HG03064 (cell line): ENCODE data around the gene RBMS3.
A peak's percentile ranks its signal among the peaks of the same experiment; 100 is the strongest.
"Not testable (repeated sequence)": the region's sequence is repeated elsewhere in the genome, so short reads cannot be mapped to it uniquely, and the experiment has no call there.

Source experiments
- ATAC-seq: cut with Tn5 transposase; IDR thresholded peaks from one replicate; pipeline ENCODE4 v1.9.1; 2021; ENCODE audit warnings: low read depth; ENCODE audit not compliant: unreplicated experiment

The RBMS3 gene

DNA sequence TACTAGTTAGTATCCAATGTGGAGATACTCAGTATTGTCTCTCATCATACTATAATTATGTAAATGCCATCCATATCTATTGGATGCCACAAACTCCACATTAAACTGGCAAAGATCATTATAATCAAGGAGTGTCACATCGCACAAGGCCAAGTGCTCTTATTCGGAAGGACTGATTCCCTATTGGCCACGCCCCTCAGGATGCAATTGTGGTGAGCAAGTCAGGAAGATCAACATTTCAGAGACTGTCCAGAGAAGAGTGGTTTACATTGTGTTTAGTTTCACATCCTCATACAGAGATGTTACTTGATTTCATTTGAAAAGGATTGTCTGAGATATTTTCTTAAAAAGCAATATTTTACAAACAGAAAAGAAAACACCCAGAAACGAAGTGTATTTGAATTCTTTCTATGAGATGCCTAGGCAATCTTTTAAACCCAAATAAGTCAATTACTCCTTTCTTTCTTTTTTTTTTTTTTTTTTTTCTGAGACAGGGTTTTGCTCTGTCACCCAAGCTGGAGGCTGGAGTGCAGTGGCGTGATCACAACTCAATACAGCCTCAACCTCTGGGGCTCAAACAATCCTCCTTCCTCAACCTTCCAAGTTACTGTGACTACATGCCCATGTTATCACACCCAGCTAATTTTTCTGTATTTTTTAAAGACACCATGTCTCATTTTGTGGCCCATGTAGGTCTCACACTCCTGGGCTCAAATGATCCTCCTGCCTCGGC is 369.1 kb downstream of the RBMS3 start:
- no peak for ATAC-seq

DNA sequence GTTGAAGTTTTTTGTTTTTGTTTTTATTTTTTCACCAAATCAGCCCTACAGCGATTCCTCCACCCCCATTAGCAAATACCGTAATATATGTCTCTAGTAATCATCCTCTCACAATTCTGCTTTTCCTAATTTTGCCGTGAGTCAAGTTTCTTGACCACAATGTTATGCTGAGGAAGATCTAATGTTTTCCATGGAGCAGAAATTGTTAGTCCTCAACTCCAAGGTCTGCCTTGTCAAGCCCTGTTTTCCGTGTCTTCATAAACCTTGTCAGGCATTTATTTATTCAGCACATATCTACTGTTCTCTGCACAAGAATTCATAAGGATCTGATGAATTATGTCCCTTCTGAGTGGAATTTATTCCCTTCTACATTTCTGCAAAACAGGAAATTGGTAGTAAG is 372.8 kb downstream of the RBMS3 start:
- no peak for ATAC-seq

- no peak for ATAC-seq
These were observed 374.3 kb downstream of the RBMS3 start for GRCh38 chr3:29655015-29655747.

GRCh38 chr3:29665688-29666087 is 384.8 kb downstream of the RBMS3 start:
- ATAC-seq = no peak

DNA sequence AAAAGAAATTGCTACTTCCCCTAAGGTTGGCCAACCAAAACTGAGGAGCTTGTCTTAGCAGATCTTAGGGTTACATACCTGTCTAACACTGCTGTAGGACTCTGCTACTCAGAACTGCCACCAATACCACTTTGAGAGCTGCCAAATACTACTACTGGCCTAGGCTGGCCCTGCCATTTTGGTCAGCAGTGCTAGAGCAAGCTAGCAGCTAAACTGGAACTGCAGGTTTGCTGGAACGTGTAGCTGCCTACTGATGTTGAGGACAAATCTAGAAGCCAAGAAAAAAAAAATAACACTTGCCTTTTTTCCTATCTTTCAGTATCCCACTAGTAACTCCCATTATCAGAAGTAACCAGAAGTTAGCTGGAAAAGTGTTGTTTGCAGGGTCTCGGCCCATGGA is 387.4 kb downstream of the RBMS3 start:
- ATAC-seq = no peak

GRCh38 chr3:29668728-29669127 is 387.9 kb downstream of the RBMS3 start:
- ATAC-seq = no peak

DNA sequence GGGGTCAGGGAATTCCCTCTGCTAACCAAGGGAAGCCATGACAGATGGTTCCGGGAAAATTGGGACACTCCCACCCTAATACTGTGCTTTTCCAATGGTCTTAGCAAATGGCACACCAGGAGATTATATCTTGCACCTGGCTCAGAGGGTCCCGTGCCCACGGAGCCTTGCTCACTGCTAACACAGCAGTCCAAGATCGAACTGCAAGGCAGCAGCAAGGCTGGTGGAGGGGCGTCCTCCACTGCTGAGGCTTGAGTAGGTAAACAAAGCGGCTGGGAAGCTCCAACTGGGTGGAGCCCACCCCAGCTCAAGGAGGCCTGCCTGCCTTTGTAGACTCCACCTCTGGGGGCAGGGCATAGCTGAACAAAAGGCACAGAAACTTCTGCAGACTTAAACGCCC is 389.6 kb downstream of the RBMS3 start:
- ATAC-seq = not testable (repeated sequence)

DNA sequence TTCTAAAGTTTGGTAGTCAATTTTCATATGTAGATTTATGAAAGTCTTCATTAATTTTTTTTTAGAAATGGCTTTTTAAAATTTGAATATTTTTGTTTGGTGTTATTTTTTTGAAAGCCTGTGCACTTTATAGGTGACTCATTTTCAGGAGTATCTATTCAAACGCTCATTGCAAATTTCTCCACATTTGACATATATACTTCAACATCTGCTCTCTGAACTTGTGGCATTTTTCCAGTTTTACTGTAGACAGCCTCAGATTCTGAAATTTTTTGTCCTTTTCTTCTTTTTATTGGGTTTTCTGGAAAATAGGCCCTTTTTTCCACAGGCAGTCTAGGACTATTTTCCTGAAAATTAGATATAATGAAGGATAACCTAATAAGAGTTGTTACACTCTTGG is 396.6 kb downstream of the RBMS3 start:
- no peak for ATAC-seq

GRCh38 chr3:29679944-29680343 is 399.1 kb downstream of the RBMS3 start:
- no peak for ATAC-seq

- peak; percentile 52 for ATAC-seq
These were observed 402.4 kb downstream of the RBMS3 start for GRCh38 chr3:29683018-29683993.

DNA sequence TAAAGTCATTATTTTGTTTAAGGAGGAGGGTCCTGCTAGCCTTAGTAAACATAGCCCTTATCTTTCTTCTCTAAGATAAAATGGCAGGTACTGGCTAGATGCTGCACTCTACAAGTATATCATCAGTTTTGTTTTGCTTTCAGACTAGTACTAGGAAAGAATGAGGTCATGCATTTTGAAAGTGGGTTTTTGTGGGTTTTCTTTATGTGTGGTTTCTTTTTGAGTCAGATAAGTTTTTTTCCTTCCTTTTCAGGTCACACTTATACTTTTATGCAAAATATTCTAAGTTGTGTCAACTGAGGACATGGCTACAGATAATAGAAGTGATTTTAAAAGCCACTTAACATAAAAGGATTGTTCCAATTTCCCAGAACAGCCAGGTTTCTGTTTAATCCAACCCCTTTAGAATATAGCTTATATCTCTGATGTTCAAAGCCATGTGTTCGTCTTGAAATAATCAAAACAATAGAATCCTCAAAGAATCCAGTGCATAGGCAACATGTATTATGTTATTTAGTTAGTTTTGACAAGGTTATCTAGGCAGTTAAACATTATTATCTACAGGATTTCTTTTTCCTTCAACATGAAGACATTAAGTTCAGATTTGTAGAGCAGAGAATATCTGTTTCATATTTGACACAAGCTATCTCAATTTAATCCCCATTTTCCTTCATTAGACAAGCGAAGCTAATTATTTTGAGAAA is 406.2 kb downstream of the RBMS3 start:
- ATAC-seq = peak; percentile 96

- no peak for ATAC-seq
These were observed 409.9 kb downstream of the RBMS3 start for GRCh38 chr3:29690686-29691353.

GRCh38 chr3:29693863-29694262 is 413.0 kb downstream of the RBMS3 start:
- ATAC-seq = no peak

DNA sequence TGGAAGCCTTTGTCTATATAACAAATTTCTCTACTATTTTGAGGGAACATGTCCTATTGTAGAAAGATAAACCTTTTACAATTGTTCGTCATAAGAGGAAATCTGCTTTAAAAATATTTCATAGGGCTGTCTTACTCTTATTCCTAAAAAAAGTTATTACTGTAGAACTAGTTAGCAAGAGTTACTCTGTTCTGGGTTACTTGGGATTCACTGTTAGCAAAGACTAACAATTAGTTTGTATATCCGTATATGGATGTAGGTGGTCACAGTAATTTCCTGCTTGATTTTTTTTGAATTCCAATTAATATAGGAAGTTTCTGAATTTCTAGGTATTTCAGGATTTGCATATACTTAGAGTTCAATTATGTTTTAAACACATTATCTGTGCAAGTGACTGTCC is 413.5 kb downstream of the RBMS3 start:
- ATAC-seq = no peak

GRCh38 chr3:29694783-29695182 is 413.9 kb downstream of the RBMS3 start:
- no peak for ATAC-seq

DNA sequence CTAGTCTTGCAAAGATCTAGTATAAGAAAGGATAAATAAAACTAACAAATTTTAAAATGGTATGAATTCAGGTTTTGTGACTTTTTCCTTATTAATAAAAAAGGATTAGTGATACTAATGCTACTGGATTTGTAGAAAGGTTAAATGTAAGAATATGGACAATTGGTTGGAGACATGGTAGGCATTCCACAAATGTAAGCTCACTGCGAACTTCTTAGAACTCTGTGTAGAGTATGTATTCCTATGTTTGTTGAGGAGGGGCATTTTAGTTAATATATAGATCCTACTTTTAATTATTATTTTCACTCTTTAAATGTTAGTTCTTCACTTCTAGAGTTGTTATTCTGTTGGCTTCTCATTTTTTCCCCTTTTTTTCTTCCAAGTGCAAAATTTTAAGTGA is 414.3 kb downstream of the RBMS3 start:
- no peak for ATAC-seq

DNA sequence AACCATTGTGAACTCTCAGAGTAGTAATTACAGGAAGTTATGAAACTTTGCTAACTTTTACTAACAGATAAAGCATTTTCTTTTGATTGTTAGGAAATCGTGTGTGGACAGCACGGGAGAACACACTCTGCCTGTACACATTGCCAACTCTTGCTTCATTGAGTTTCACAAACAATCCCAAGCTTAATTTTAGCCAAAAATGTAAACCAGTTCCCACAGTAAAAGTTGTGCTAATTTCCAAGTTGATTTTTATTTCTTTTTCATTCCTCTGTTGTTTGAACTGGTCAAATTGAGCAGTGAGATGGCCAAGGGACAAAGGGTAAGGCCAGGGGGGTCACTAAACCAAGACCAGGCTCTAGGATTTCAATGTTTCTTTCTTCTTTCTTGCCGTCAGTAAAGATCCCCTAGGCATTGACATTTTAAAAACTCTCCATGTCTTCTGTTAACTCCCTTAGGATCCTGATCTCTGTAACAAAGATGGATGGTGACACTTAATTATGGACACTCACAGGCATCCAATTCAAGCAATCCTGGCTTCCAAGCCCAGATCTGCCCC is 414.9 kb downstream of the RBMS3 start:
- no peak for ATAC-seq

DNA sequence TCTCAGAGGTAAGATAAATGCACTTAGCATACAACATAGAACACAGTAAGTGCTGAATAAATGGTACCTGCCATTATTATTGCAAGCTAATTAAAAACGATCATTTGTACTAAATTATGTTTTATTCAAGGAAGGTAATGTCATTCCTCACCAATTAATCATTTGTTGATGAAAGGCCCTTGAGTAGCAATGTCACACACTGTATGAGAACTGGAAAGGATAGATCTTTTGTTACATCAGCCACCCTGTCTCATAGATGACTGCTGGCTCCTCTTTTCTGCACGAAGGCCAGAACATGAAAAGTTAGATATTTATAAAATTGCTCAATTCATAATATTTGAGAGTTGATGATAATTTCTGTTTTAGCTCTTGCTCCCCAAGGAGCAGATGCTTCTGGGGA is 415.4 kb downstream of the RBMS3 start:
- no peak for ATAC-seq

DNA sequence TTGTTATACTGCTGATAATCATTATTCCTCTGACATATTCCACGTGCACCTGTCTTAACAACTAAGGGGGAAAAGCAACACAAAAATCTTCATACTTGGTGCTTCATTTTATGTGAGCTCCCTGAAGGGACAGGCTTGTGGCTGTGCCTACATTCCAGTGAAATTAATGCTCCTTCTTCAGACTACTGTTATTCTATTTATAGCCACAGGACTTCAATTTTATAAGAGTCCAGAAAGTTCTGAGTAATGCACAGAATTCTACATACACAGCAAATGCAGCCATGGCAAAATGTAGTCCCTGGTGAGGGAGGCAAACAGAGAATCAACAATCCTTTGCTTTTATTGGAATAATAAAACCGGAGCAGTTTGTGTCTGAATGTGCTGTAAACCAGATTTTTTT is 417.1 kb downstream of the RBMS3 start:
- ATAC-seq = no peak

DNA sequence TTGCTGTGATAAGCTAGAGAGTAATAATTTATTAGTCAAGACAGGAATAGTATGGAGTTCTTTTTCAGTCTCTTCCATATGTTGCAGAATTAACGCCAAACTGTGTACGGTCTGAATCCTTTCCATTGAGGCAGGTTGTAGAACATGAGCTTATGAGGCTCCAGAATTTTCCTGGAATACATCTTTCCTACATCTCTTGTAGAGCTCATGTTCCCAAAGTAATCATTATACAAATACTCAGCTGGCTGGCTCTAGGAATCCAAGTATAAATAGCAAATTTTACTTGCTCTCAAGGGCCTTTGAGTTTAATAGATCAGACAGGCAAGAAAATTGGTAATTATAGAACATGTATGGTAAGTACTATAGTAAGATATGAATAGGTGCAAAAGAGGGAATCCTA is 419.4 kb downstream of the RBMS3 start:
- ATAC-seq = no peak
